A673 (cell line): ENCODE results near the gene ADAMTS12.

Experiments
- CTCF ChIP-seq: fragments of 300-800, 200-600 bp; sonication (generic); conservative IDR thresholded peaks from 2 replicates; pipeline ENCODE4 v1.5.1; 2017; ENCODE audit warnings: low read depth, mild to moderate bottlenecking, antibody characterized with exemption, low read length, moderate library complexity, mixed read lengths
- EZH2 ChIP-seq: fragments of 200-600 bp; sonication (generic); IDR thresholded peaks from 2 replicates; pipeline ENCODE4 v1.6.1; 2017; ENCODE audit warnings: borderline replicate concordance, low read depth, mild to moderate bottlenecking, mixed read lengths, antibody characterized with exemption, low read length; ENCODE audit not compliant: poor library complexity, severe bottlenecking

- TF ChIP-seq CTCF (no peak), EZH2 (no peak)
Observed at GRCh38 chr5:33637011-33637410, 254.8 kb downstream of the ADAMTS12 start.
